ENCODE data around the gene NAXE. TPM values are rescaled to one million over a fixed set of nuclear protein-coding genes. Genes with fewer than 3 reads are reported as not detected.
A peak's percentile ranks its signal among the peaks of the same experiment; 100 is the strongest.

NAXE gene
- total and polyA plus RNA-seq, 5 donors from 2014 or later: 29.2 to 102 (median 88.8) TPM

GRCh38 chr1:156571919-156572662 is 19.5 kb upstream of the NAXE start, which contains the start of gene IQGAP3:
Gene IQGAP3 (minus strand): TSS chr1:156572565. CDS start chr1:156572529, 36 bp downstream.
- Histone ChIP-seq H3K9me3 (ENCODE audit: control insufficient read depth in 2 of 2, low read length in 2 of 2) (no peaks in the 10 kb centered on the region), H3K27me3 (ENCODE audit: control insufficient read depth, insufficient read depth, low read length) (peaks cover 10% of the 10 kb centered on the region), H3K4me3 (ENCODE audit: low read depth, low read length) (peak within 1 kb of the TSS; percentile 35), H3K4me1 (ENCODE audit: control insufficient read depth, insufficient read depth, low read length, poor library complexity, severe bottlenecking) (peaks cover 10% of the 10 kb centered on the region), H3K36me3 (ENCODE audit: control insufficient read depth, insufficient read depth, low read length) (no peaks in the 10 kb centered on the region), H3K27ac (ENCODE audit: insufficient read depth, low read length, poor library complexity, severe bottlenecking) (no peak within 1 kb of the TSS)
- Mint-ChIP-seq H3K36me3 (no peaks in the 10 kb centered on the region), H3K4me1 (peaks cover 8 to 20% (median 13%) of the 10 kb centered on the region in 4 donors), H3K9me3 (peaks cover 0 to 4% (median 0%) of the 10 kb centered on the region in 7 donors), H3K4me3 (peak within 1 kb of the TSS; percentile 40 to 94 (median 86)), H3K27me3 (peaks cover 30% of the 10 kb centered on the region), H3K27ac (peak within 1 kb of the TSS in 2 of 3 donors; percentile 58 to 59)
- peak; percentile 70 to 84 (median 72) for DNase-seq
- ATAC-seq (ENCODE audit: low read depth in 2 of 2): peak; percentile 84 to 86

GRCh38 chr1:156572663-156573018 is 18.9 kb upstream of the NAXE start:
- H3K4me1 Mint-ChIP-seq: peaks cover 8 to 20% (median 13%) of the 10 kb centered on the region in 4 donors
- Histone ChIP-seq H3K36me3 (ENCODE audit: control insufficient read depth, insufficient read depth, low read length) (no peaks in the 10 kb centered on the region), H3K9me3 (ENCODE audit: control insufficient read depth in 2 of 2, low read length in 2 of 2) (no peaks in the 10 kb centered on the region), H3K4me1 (ENCODE audit: control insufficient read depth, insufficient read depth, low read length, poor library complexity, severe bottlenecking) (peaks cover 10% of the 10 kb centered on the region), H3K4me3 (ENCODE audit: low read depth, low read length) (peak overlapping the region; percentile 35), H3K27ac (ENCODE audit: insufficient read depth, low read length, poor library complexity, severe bottlenecking) (no peak overlapping the region), H3K27me3 (ENCODE audit: control insufficient read depth, insufficient read depth, low read length) (peaks cover 10% of the 10 kb centered on the region)
- H3K27me3 Mint-ChIP-seq: peaks cover 30% of the 10 kb centered on the region
- peaks cover 0 to 4% (median 0%) of the 10 kb centered on the region in 7 donors for H3K9me3 Mint-ChIP-seq
- peak overlapping the region; percentile 40 to 94 (median 86) for H3K4me3 Mint-ChIP-seq
- no peak for DNase-seq
- H3K27ac Mint-ChIP-seq: peak overlapping the region in 1 of 3 donors; percentile 59
- no peaks in the 10 kb centered on the region for H3K36me3 Mint-ChIP-seq
- no peak for ATAC-seq (ENCODE audit: low read depth in 2 of 2)

DNA sequence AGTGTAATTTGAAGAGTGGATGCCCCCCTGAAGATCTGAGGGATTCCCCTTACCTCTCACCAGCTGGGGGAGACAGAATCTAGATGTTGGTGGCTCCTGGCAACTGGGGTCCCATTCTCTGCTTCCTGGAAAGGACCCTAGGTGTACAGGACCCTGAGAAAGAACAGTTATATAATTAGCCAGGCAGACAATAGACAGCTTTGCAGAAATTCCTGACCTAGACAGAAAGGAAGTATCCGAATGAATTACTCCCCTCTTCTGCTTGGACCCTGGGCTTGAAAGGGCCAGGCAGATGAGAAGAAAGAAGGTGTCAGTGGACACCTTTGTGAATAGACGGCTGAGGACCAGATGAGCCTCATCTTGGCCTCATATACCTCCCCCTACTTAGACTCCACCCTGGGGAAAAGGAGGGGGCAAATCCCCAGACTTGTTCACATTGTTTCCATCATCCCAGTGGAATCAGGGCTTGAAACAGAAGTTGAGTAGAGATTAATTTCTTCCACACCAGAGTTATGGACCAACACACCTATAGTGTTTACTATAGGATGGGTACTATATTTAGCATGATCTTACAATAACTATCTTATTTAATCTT is 17.4 kb upstream of the NAXE start:
- no peak for DNase-seq
- no peak overlapping the region for H3K27ac Mint-ChIP-seq
- Histone ChIP-seq H3K4me1 (ENCODE audit: control insufficient read depth, insufficient read depth, low read length, poor library complexity, severe bottlenecking) (peaks cover 10% of the 10 kb centered on the region), H3K4me3 (ENCODE audit: low read depth, low read length) (no peak overlapping the region), H3K27me3 (ENCODE audit: control insufficient read depth, insufficient read depth, low read length) (peaks cover 10% of the 10 kb centered on the region), H3K27ac (ENCODE audit: insufficient read depth, low read length, poor library complexity, severe bottlenecking) (no peak overlapping the region), H3K36me3 (ENCODE audit: control insufficient read depth, insufficient read depth, low read length) (no peaks in the 10 kb centered on the region), H3K9me3 (ENCODE audit: control insufficient read depth in 2 of 2, low read length in 2 of 2) (no peaks in the 10 kb centered on the region)
- H3K4me1 Mint-ChIP-seq: peaks cover 8 to 20% (median 13%) of the 10 kb centered on the region in 4 donors
- H3K9me3 Mint-ChIP-seq: peaks cover 0 to 4% (median 0%) of the 10 kb centered on the region in 7 donors
- ATAC-seq (ENCODE audit: low read depth in 2 of 2): no peak
- H3K4me3 Mint-ChIP-seq: no peak overlapping the region
- H3K27me3 Mint-ChIP-seq: peaks cover 30% of the 10 kb centered on the region
- no peaks in the 10 kb centered on the region for H3K36me3 Mint-ChIP-seq

GRCh38 chr1:156577550-156577949 is 14.0 kb upstream of the NAXE start:
- peaks cover 2% of the 10 kb centered on the region for H3K4me1 ChIP-seq (ENCODE audit: control insufficient read depth, insufficient read depth, low read length, poor library complexity, severe bottlenecking)
- Mint-ChIP-seq H3K4me3 (no peak overlapping the region), H3K27ac (peak overlapping the region in 1 of 3 donors; percentile 79), H3K9me3 (peaks cover 0 to 4% (median 0%) of the 10 kb centered on the region in 7 donors), H3K27me3 (peaks cover 17% of the 10 kb centered on the region), H3K4me1 (peaks cover under 1 to 14% (median 7%) of the 10 kb centered on the region in 4 donors), H3K36me3 (no peaks in the 10 kb centered on the region)
- H3K27ac ChIP-seq (ENCODE audit: insufficient read depth, low read length, poor library complexity, severe bottlenecking): no peak overlapping the region
- no peaks in the 10 kb centered on the region for H3K36me3 ChIP-seq (ENCODE audit: control insufficient read depth, insufficient read depth, low read length)
- H3K27me3 ChIP-seq (ENCODE audit: control insufficient read depth, insufficient read depth, low read length): peaks cover 6% of the 10 kb centered on the region
- ATAC-seq (ENCODE audit: low read depth in 2 of 2) (no peak), DNase-seq (no peak)
- H3K4me3 ChIP-seq (ENCODE audit: low read depth, low read length): no peak overlapping the region
- H3K9me3 ChIP-seq (ENCODE audit: control insufficient read depth in 2 of 2, low read length in 2 of 2): no peaks in the 10 kb centered on the region

- no peaks in the 10 kb centered on the region for H3K36me3 ChIP-seq (ENCODE audit: control insufficient read depth, insufficient read depth, low read length)
- H3K4me1 ChIP-seq (ENCODE audit: control insufficient read depth, insufficient read depth, low read length, poor library complexity, severe bottlenecking): no peaks in the 10 kb centered on the region
- no peaks in the 10 kb centered on the region for H3K9me3 Mint-ChIP-seq
- peak overlapping the region in 1 of 3 donors; percentile 79 for H3K27ac Mint-ChIP-seq
- H3K27me3 ChIP-seq (ENCODE audit: control insufficient read depth, insufficient read depth, low read length): peaks cover 2% of the 10 kb centered on the region
- H3K4me1 Mint-ChIP-seq: peaks cover 0 to 10% (median 4%) of the 10 kb centered on the region in 4 donors
- no peaks in the 10 kb centered on the region for H3K36me3 Mint-ChIP-seq
- H3K9me3 ChIP-seq (ENCODE audit: control insufficient read depth in 2 of 2, low read length in 2 of 2): no peaks in the 10 kb centered on the region
- H3K27me3 Mint-ChIP-seq: peaks cover 12% of the 10 kb centered on the region
- H3K4me3 Mint-ChIP-seq: peak overlapping the region in 1 of 4 donors; percentile 28
- DNase-seq: no peak
- no peak overlapping the region for H3K27ac ChIP-seq (ENCODE audit: insufficient read depth, low read length, poor library complexity, severe bottlenecking)
- ATAC-seq (ENCODE audit: low read depth in 2 of 2): no peak
- H3K4me3 ChIP-seq (ENCODE audit: low read depth, low read length): no peak overlapping the region
Observed at GRCh38 chr1:156578055-156578454, 13.5 kb upstream of the NAXE start.

GRCh38 chr1:156579472-156579871 is 12.1 kb upstream of the NAXE start, which contains the start of gene TTC24:
Gene TTC24 (plus strand): TSS chr1:156579723. CDS start chr1:156581365, 1,642 bp downstream.
- H3K36me3 ChIP-seq (ENCODE audit: control insufficient read depth, insufficient read depth, low read length): no peaks in the 10 kb centered on the region
- Mint-ChIP-seq H3K4me3 (no peak within 1 kb of the TSS), H3K27me3 (peaks cover 6% of the 10 kb centered on the region), H3K4me1 (peaks cover 2 to 12% (median 8%) of the 10 kb centered on the region in 4 donors), H3K27ac (peak within 1 kb of the TSS in 1 of 3 donors; percentile 32), H3K36me3 (no peaks in the 10 kb centered on the region), H3K9me3 (no peaks in the 10 kb centered on the region)
- no peak within 1 kb of the TSS for H3K27ac ChIP-seq (ENCODE audit: insufficient read depth, low read length, poor library complexity, severe bottlenecking)
- H3K4me3 ChIP-seq (ENCODE audit: low read depth, low read length): no peak within 1 kb of the TSS
- no peaks in the 10 kb centered on the region for H3K9me3 ChIP-seq (ENCODE audit: control insufficient read depth in 2 of 2, low read length in 2 of 2)
- peaks cover 2% of the 10 kb centered on the region for H3K27me3 ChIP-seq (ENCODE audit: control insufficient read depth, insufficient read depth, low read length)
- DNase-seq (no peak), ATAC-seq (ENCODE audit: low read depth in 2 of 2) (no peak)
- peaks cover 5% of the 10 kb centered on the region for H3K4me1 ChIP-seq (ENCODE audit: control insufficient read depth, insufficient read depth, low read length, poor library complexity, severe bottlenecking)

- peak overlapping the region; percentile 81 to 88 (median 84) for H3K4me3 Mint-ChIP-seq
- Histone ChIP-seq H3K4me1 (ENCODE audit: control insufficient read depth, insufficient read depth, low read length, poor library complexity, severe bottlenecking) (peaks cover 5% of the 10 kb centered on the region), H3K27ac (ENCODE audit: insufficient read depth, low read length, poor library complexity, severe bottlenecking) (no peak overlapping the region), H3K36me3 (ENCODE audit: control insufficient read depth, insufficient read depth, low read length) (no peaks in the 10 kb centered on the region), H3K27me3 (ENCODE audit: control insufficient read depth, insufficient read depth, low read length) (no peaks in the 10 kb centered on the region), H3K4me3 (ENCODE audit: low read depth, low read length) (no peak overlapping the region), H3K9me3 (ENCODE audit: control insufficient read depth in 2 of 2, low read length in 2 of 2) (no peaks in the 10 kb centered on the region)
- H3K27me3 Mint-ChIP-seq: no peaks in the 10 kb centered on the region
- H3K36me3 Mint-ChIP-seq: no peaks in the 10 kb centered on the region
- H3K9me3 Mint-ChIP-seq: no peaks in the 10 kb centered on the region
- ATAC-seq (ENCODE audit: low read depth in 2 of 2): peak; percentile 53 to 68
- peaks cover 2 to 12% (median 8%) of the 10 kb centered on the region in 4 donors for H3K4me1 Mint-ChIP-seq
- DNase-seq: peak in 1 of 3 donors; percentile 65
- peak overlapping the region; percentile 88 to 93 (median 89) for H3K27ac Mint-ChIP-seq
Observed at GRCh38 chr1:156581661-156582387, 9.8 kb upstream of the NAXE start.
